H1 (cell line): Measurements from ENCODE around the gene ALKAL2. TPM values are rescaled to one million over a fixed set of nuclear protein-coding genes. Genes with fewer than 3 reads are reported as not detected.

Source experiments
- CTCF ChIA-PET: fragments of 300-600 bp; sonication (Branson Sonifier 250); formaldehyde crosslinking; loops from one replicate; lab custom pipeline; 2021; ENCODE audit not compliant: partially characterized antibody; lab: Charles Lee
- POLR2A ChIA-PET: fragments of 300-600 bp; sonication (Branson Sonifier 250); formaldehyde crosslinking; loops from one replicate; lab custom pipeline; 2021; ENCODE audit warnings: inconsistent platforms; ENCODE audit not compliant: partially characterized antibody; lab: Charles Lee
- DNase-seq, 2 experiments: peaks; one replicate each; pipeline versions ENCODE4 v3.0.0 to v3.0.0-alpha.2; 2010 to 2022; ENCODE audit warnings: low spot score in 2 of 2, low read depth in 1 of 2, mixed read lengths in 1 of 2
- FAIRE-seq: peaks from 2 replicates; lab custom pipeline; 2011; peaks lifted over from hg19 to GRCh38; lab: Jason Lieb, UNC
- H2AFZ ChIP-seq: 2 replicates; pipeline ENCODE4 v1.8.1; 2012; ENCODE audit warnings: low read length, inconsistent platforms
- H2AK5ac ChIP-seq: 2 replicates; pipeline ENCODE4 v1.6.1; 2013; ENCODE audit warnings: low read depth, low read length
- H2BK120ac ChIP-seq: replicated peaks from 2 replicates; pipeline ENCODE3; 2013; ENCODE audit warnings: low read depth, low read length, inconsistent platforms
- H2BK12ac ChIP-seq: 2 replicates; pipeline ENCODE4 v1.6.1; 2013; ENCODE audit warnings: low read depth, low read length
- H2BK15ac ChIP-seq: 2 replicates; pipeline ENCODE4 v1.6.1; 2013; ENCODE audit warnings: low read length
- H2BK20ac ChIP-seq: 2 replicates; pipeline ENCODE4 v1.6.1; 2013; ENCODE audit warnings: low read length
- H2BK5ac ChIP-seq: 2 replicates; pipeline ENCODE4 v1.6.1; 2013; ENCODE audit warnings: low read depth, low read length
- H3K14ac ChIP-seq: 2 replicates; pipeline ENCODE4 v1.6.1; 2013; ENCODE audit warnings: inconsistent platforms; ENCODE audit not compliant: insufficient read length
- H3K18ac ChIP-seq: 2 replicates; pipeline ENCODE4 v1.6.1; 2013; ENCODE audit warnings: low read length; ENCODE audit errors: extremely low read depth
- H3K23ac ChIP-seq: 2 replicates; pipeline ENCODE4 v1.6.1; 2013; ENCODE audit warnings: inconsistent platforms; ENCODE audit not compliant: insufficient read length
- H3K23me2 ChIP-seq: 2 replicates; pipeline ENCODE4 v1.6.1; 2013; ENCODE audit warnings: low read depth, low read length
- H3K27ac ChIP-seq: 2 replicates; pipeline ENCODE4 v1.6.1; 2011; ENCODE audit warnings: low read depth, low read length, inconsistent platforms
- H3K27me3 ChIP-seq, 4 experiments: replicated peaks in 1 of 4; 1 replicate in 1 of 4; 2 replicates in 3 of 4; pipeline versions ENCODE4 v1.6.1 to v1.8.1; 2011 to 2013; ENCODE audit warnings: low read length in 3 of 4, mild to moderate bottlenecking in 3 of 4, inconsistent platforms in 2 of 4, mixed read lengths in 2 of 4, moderate library complexity in 1 of 4; ENCODE audit not compliant: control insufficient read depth in 3 of 4, insufficient read depth in 3 of 4; ENCODE audit errors: extremely low read depth in 1 of 4
- H3K36me3 ChIP-seq, 4 experiments: 2 replicates each; pipeline versions ENCODE4 v1.6.1 to v1.8.1; 2011 to 2013; ENCODE audit warnings: mild to moderate bottlenecking in 4 of 4, low read length in 3 of 4, moderate library complexity in 2 of 4, control low read depth in 1 of 4, inconsistent platforms in 1 of 4; ENCODE audit not compliant: insufficient read depth in 4 of 4, control insufficient read depth in 2 of 4
- H3K4ac ChIP-seq: replicated peaks from 2 replicates; pipeline ENCODE3; 2013; ENCODE audit warnings: low read length, low read depth, mixed read lengths, inconsistent platforms; ENCODE audit not compliant: insufficient read length
- H3K4me1 ChIP-seq, 4 experiments: replicated peaks in 1 of 4; 1 replicate in 1 of 4; 2 replicates in 3 of 4; pipeline versions ENCODE4 v1.6.1 to v1.8.1; 2011 to 2013; ENCODE audit warnings: low read length in 3 of 4, inconsistent platforms in 2 of 4, mixed read lengths in 1 of 4; ENCODE audit not compliant: insufficient read depth in 4 of 4, control insufficient read depth in 3 of 4
- H3K4me2 ChIP-seq, 2 experiments: 2 replicates each; pipeline versions ENCODE4 v1.6.1 to v1.8.1; 2011 to 2013; ENCODE audit warnings: low read depth in 2 of 2, low read length in 2 of 2, control low read depth in 1 of 2, inconsistent platforms in 1 of 2, mild to moderate bottlenecking in 1 of 2; ENCODE audit not compliant: insufficient read depth in 1 of 2
- H3K4me3 ChIP-seq, 4 experiments: fragments of 200-600, 300-600 bp in 1 of 4; sonication (generic), shearing (Covaris generic), sonication (Bioruptor Twin) in 1 of 4; 2 replicates each; pipeline versions ENCODE4 v1.5.1 to v1.8.1; 2011 to 2016; ENCODE audit warnings: low read length in 4 of 4, low read depth in 3 of 4, control low read depth in 2 of 4, inconsistent platforms in 2 of 4, mild to moderate bottlenecking in 2 of 4, mixed read lengths in 1 of 4, moderate library complexity in 1 of 4; ENCODE audit not compliant: insufficient read depth in 2 of 4; ENCODE audit errors: extremely low read depth in 1 of 4
- H3K56ac ChIP-seq: replicated peaks from 2 replicates; pipeline ENCODE3; 2013; ENCODE audit warnings: low read depth, mild to moderate bottlenecking, mixed read lengths, low read length, inconsistent platforms; ENCODE audit not compliant: insufficient read length
- H3K79me1 ChIP-seq: 2 replicates; pipeline ENCODE4 v1.6.1; 2013; ENCODE audit warnings: low read depth, low read length, control low read depth
- H3K79me2 ChIP-seq, 2 experiments: 2 replicates each; pipeline versions ENCODE4 v1.6.1 to v1.8.1; 2012 to 2013; ENCODE audit warnings: low read length in 2 of 2, mild to moderate bottlenecking in 2 of 2, inconsistent platforms in 1 of 2; ENCODE audit not compliant: insufficient read depth in 2 of 2, control insufficient read depth in 1 of 2
- H3K9ac ChIP-seq, 4 experiments: replicated peaks in 1 of 4; 1 replicate in 1 of 4; 2 replicates in 3 of 4; pipeline versions ENCODE4 v1.6.1 to v1.8.1; 2011 to 2013; ENCODE audit warnings: low read depth in 3 of 4, low read length in 3 of 4, control low read depth in 2 of 4, mild to moderate bottlenecking in 2 of 4, moderate library complexity in 2 of 4, inconsistent platforms in 1 of 4; ENCODE audit errors: extremely low read depth in 1 of 4
- H3K9me3 ChIP-seq, 2 experiments: 2 replicates each; pipeline versions ENCODE4 v1.6.1 to v1.8.1; 2012 to 2013; ENCODE audit warnings: mild to moderate bottlenecking in 2 of 2, moderate library complexity in 2 of 2, control low read depth in 1 of 2, inconsistent platforms in 1 of 2, low read depth in 1 of 2, low read length in 1 of 2, mixed read lengths in 1 of 2; ENCODE audit not compliant: insufficient read depth in 2 of 2
- H4K20me1 ChIP-seq, 2 experiments: replicated peaks in 1 of 2; 2 replicates each; pipeline versions ENCODE3 to v1.8.1; 2011 to 2013; ENCODE audit warnings: inconsistent platforms in 2 of 2, low read length in 2 of 2, mild to moderate bottlenecking in 1 of 2; ENCODE audit not compliant: insufficient read depth in 2 of 2, control insufficient read depth in 1 of 2
- H4K5ac ChIP-seq: 2 replicates; pipeline ENCODE4 v1.6.1; 2013; ENCODE audit warnings: low read length, low read depth, mixed read lengths, inconsistent platforms; ENCODE audit not compliant: insufficient read length
- H4K8ac ChIP-seq: 2 replicates; pipeline ENCODE4 v1.8.0; 2013; ENCODE audit warnings: mild to moderate bottlenecking, moderate library complexity, low read length, inconsistent platforms; ENCODE audit not compliant: insufficient read depth; ENCODE audit errors: extremely low read depth
- H4K91ac ChIP-seq: replicated peaks from 2 replicates; pipeline ENCODE3; 2013; ENCODE audit warnings: low read length, mixed read lengths, inconsistent platforms; ENCODE audit not compliant: insufficient read length
- BRCA1 ChIP-seq: IDR thresholded peaks from 2 replicates; pipeline ENCODE4 v1.6.1; 2012; ENCODE audit warnings: low read depth, low read length, improper control_type of control experiment
- NANOG ChIP-seq: IDR thresholded peaks from 2 replicates; pipeline ENCODE4 v1.6.1; 2011; ENCODE audit warnings: low read length, low read depth, mild to moderate bottlenecking, inconsistent platforms; ENCODE audit not compliant: insufficient read depth, poor library complexity, severe bottlenecking
- RAD21 ChIP-seq, 2 experiments: IDR thresholded peaks in 1 of 2; conservative IDR thresholded peaks in 1 of 2; 2 replicates each; pipeline ENCODE4 v1.6.1; 2011; ENCODE audit warnings: low read depth in 2 of 2, low read length in 2 of 2, improper control_type of control experiment in 1 of 2, inconsistent platforms in 1 of 2, mild to moderate bottlenecking in 1 of 2, moderate library complexity in 1 of 2
- WGBS, 2 experiments: shearing (Covaris generic) in 1 of 2; methylation state at CpG; one replicate each; pipeline versions ENCODE4 v1.1.6 to v1.1.7; 2013 to 2015; ENCODE audit warnings: low lambda C conversion rate in 2 of 2, mixed read lengths in 2 of 2, inconsistent platforms in 1 of 2, low coverage in 1 of 2, missing lambda C conversion rate in 1 of 2; ENCODE audit not compliant: insufficient replicate concordance in 2 of 2, insufficient coverage in 1 of 2, insufficient read length in 1 of 2; ENCODE audit errors: extremely low coverage in 1 of 2, missing lambda C conversion rate in 1 of 2; 5-methylcytosine and 5-hydroxymethylcytosine counted together
- polyA plus RNA-seq, 7 experiments: library from polyadenylated mRNA; depleted of rRNA in 3 of 7; stranded (reverse) in 5 of 7; unstranded in 2 of 7; fragments of >200 nt in 5 of 7; fragments of 200-250 nt in 2 of 7; gene quantifications; 1 replicate in 5 of 7; 2 replicates in 1 of 7; 4 replicates in 1 of 7; pipeline versions ENCODE4 v1.2.1 to v1.2.3, GENCODE V29; 2011 to 2013; ENCODE audit warnings: missing spikeins in 2 of 7, mixed read lengths in 2 of 7
- total RNA-seq: library from RNA; stranded (reverse); fragmentation: NEBNext Ultra II Directional; extraction: Animal tissue kit (Norgen Biotek cat#: 25700); gene quantifications from 2 replicates; pipeline ENCODE4 v1.2.1, GENCODE V29; 2021
- TF ChIP-seq, protein P1 (sequence below): IDR thresholded peaks from 2 replicates; pipeline ENCODE4 v1.6.1; 2011; ENCODE audit warnings: low read depth, mild to moderate bottlenecking, low read length; ENCODE audit not compliant: insufficient read depth

The ALKAL2 gene
- total and polyA plus RNA-seq, 2 of the 8 experiments (the other 6 are each of a cell fraction or from before 2014, with no cell fraction given), result 4.6 to 11.5 TPM

DNA sequence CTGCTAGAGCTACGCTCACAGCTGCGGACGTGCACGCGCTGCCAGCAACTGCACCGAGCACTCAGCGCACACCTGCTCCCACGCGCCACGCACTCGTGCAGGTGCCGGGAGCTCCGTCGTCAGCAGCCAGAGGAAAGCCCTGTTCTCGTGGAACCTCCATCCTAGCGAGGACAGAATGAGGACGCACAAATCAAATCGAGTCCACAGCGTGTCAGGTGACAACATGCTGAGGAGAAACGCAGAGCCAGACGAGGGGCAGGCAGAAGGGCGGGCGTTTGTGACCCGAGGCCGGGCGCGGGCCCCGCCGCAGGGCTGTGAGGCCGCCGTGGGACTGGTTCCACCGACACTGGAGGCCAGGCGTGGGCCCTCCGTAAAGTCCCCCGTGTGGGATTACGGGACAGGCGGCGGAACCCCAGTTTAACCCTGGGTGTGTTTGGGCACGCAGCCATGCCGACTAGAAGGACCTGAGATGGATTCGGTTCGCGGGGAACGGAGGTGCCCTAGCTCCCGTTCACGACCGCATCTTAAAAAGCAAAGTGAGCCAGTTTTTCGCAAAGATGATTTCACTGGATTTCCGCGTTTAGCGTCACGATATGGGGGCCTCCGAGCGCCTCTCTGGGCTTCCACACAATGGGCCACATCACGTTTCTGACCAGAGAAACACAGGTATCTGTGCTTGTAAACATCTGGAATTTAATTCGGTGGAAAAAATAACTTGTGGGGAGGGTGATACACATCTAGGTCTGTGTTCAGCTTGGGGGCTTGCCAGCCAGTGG, 26.9 kb upstream of the ALKAL2 start:
- CTCF ChIA-PET, result interaction anchor here (0.6 to 1.4 kb wide), 6 partner anchors 13 to 69 kb away, joined by 3 to 5 read pairs (median 4); no protein-coding TSS in a partner anchor
- Histone ChIP-seq H2BK12ac (0 out of 2 replicates have a peak overlapping the region, but pooled peaks have one; percentile 60), H4K5ac (no peak overlapping the region), H2BK5ac (0 out of 2 replicates have a peak overlapping the region, but pooled peaks have one; percentile 44), H3K23ac (no peak overlapping the region), H3K27ac (no peak overlapping the region), H3K56ac (no peak overlapping the region), H3K36me3 (no peaks in the 10 kb centered on the region), H3K27me3 (no peaks in the 10 kb centered on the region; a peak in 1 of 7 replicates), H3K4me2 (no peak overlapping the region), H3K9ac (no peak overlapping the region), H3K23me2 (peaks cover 6% of the 10 kb centered on the region; the same call in 1 of the 2 replicates), H3K79me2 (no peaks in the 10 kb centered on the region)
- WGBS, 2 experiments, result 92% methylated on average over 54 of the region's 56 CpGs; no CpG with 5 or more reads in 1 of the 2 experiments
- no peak for TF ChIP-seq NANOG
- TF ChIP-seq, protein P1, sequence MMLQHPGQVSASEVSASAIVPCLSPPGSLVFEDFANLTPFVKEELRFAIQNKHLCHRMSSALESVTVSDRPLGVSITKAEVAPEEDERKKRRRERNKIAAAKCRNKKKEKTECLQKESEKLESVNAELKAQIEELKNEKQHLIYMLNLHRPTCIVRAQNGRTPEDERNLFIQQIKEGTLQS, result no peak
- no peak for TF ChIP-seq RAD21 (IDR thresholded peaks at IDR 0.05 in 1 of 2, conservative IDR thresholded peaks at IDR 0.05 in 1 of 2; ENCODE audit: low read depth in 2 of 2, low read length in 2 of 2)
- no peak for TF ChIP-seq BRCA1
- TF ChIP-seq, all 59 proteins: peak for 0
- H2BK20ac ChIP-seq, result no peak overlapping the region
- no peaks in the 10 kb centered on the region for H3K79me1 ChIP-seq
- FAIRE-seq, result no peak
- H2BK120ac ChIP-seq, result no peak overlapping the region
- H2AFZ ChIP-seq, result 0 out of 2 replicates have a peak overlapping the region, but pooled peaks have one; percentile 45
- H4K20me1 ChIP-seq, result peaks cover 0 to 7% of the 10 kb centered on the region in 2 experiments
- H3K4ac ChIP-seq, result no peak overlapping the region
- no peak overlapping the region; the same call in 1 of the 2 replicates for H2BK15ac ChIP-seq
- peak overlapping the region; percentile 6; the same call in 1 of the 2 replicates for H4K8ac ChIP-seq
- no peak overlapping the region for H2AK5ac ChIP-seq
- POLR2A ChIA-PET, result no interaction called here
- H3K14ac ChIP-seq, result no peak overlapping the region
- H3K4me3 ChIP-seq, result no peak overlapping the region
- DNase-seq, result no peak
- H3K4me1 ChIP-seq, result peaks cover 3 to 12% (median 7%) of the 10 kb centered on the region in 4 experiments
- no peak overlapping the region for H3K18ac ChIP-seq
- no peaks in the 10 kb centered on the region; a peak in 1 of 4 replicates for H3K9me3 ChIP-seq
- H4K91ac ChIP-seq, result no peak overlapping the region
